Right lobe of liver (tissue), 6 donors: ENCODE data around the gene C1orf210. TPM values are rescaled to one million over a fixed set of nuclear protein-coding genes. Genes with fewer than 3 reads are reported as not detected.
A peak's percentile ranks its signal among the peaks of the same experiment; 100 is the strongest.

Experiments used
- ATAC-seq, 4 donors: fragments of 200-7000 bp; cut with Tn5 transposase; one replicate each; pipeline ENCODE4 v1.9.1; 2020; ENCODE audit warnings: mild to moderate bottlenecking in 4 of 4, moderate library complexity in 4 of 4
- DNase-seq, 3 donors: peaks; one replicate each; pipeline ENCODE4 v3.0.0-alpha.2; 2020
- H3K27ac ChIP-seq, 3 donors: fragments of 200-600 bp; one replicate each; pipeline ENCODE4 v1.8.0; 2022
- H3K27me3 ChIP-seq, 2 donors: fragments of 200-600 bp; one replicate each; pipeline ENCODE4 v1.8.0; 2022
- H3K36me3 ChIP-seq, 4 donors: fragments of 200-600 bp; sonication (generic) in 1 of 4; one replicate each; pipeline versions ENCODE4 v1.5.1 to v1.8.0; 2017 to 2022; ENCODE audit warnings: control low read depth in 1 of 4
- H3K4me1 ChIP-seq, 4 donors: fragments of 200-600 bp; sonication (generic) in 1 of 4; one replicate each; pipeline versions ENCODE4 v1.5.1 to v1.8.0; 2017 to 2022; ENCODE audit warnings: control low read depth in 1 of 4
- H3K4me3 ChIP-seq, 3 donors: fragments of 200-600 bp; one replicate each; pipeline ENCODE4 v1.8.0; 2022
- H3K9me3 ChIP-seq, 4 donors: fragments of 200-600 bp; sonication (generic) in 1 of 4; one replicate each; pipeline versions ENCODE4 v1.5.1 to v1.8.0; 2017 to 2022; ENCODE audit warnings: control low read depth in 1 of 4
- CTCF ChIP-seq, 4 donors: fragments of 200-600 bp in 3 of 4; fragments of 450-650 bp in 1 of 4; IDR thresholded peaks; one replicate each; pipeline versions ENCODE4 v1.5.1 to v1.8.0; 2016 to 2022; ENCODE audit warnings: antibody characterized with exemption in 4 of 4, mild to moderate bottlenecking in 2 of 4
- POLR2A ChIP-seq: fragments of 450-650 bp; IDR thresholded peaks from one replicate; pipeline ENCODE4 v1.6.1; 2017; ENCODE audit warnings: antibody characterized with exemption, mild to moderate bottlenecking
- WGBS: methylation state at CpG from one replicate; pipeline ENCODE4 v1.1.6; 2018; ENCODE audit warnings: low coverage, low lambda C conversion rate; ENCODE audit not compliant: insufficient coverage; ENCODE audit errors: missing lambda C conversion rate; 5-methylcytosine and 5-hydroxymethylcytosine counted together
- intact Hi-C, 2 donors: fragments of 100-400 bp; cut with DNase I; formaldehyde crosslinking; loops; one replicate each; pipeline versions ENCODE4 v1.11.2 to v1.14.1; 2022
- total RNA-seq, 6 experiments: library from RNA; depleted of rRNA in 2 of 6; stranded (reverse); fragments of >200 nt in 2 of 6; fragmentation: NEBNext Ultra II Directional in 3 of 6; extraction: Animal tissue kit (Norgen Biotek cat#: 25700) in 3 of 6; gene quantifications; one replicate each; pipeline versions ENCODE4 v1.1.0 to v1.2.4, GENCODE V29; 2016 to 2023
- donor health status: DM: no; HTN: yes; CAD: no.
- donor health status: DM: no; HTN: no; CAD: no.
- donor health status: DM: no; HTN: no; CAD: no.
- donor health status: DM: no; HTN: yes; CAD: no.
- donor health status: DM: no; HTN: yes; CAD: no.

The C1orf210 gene
- total RNA-seq, 6 experiments from 2014 or later: 0.58 to 2.7 (median 1.7) TPM

- H3K36me3 ChIP-seq: no peaks in the 10 kb centered on the region
- H3K9me3 ChIP-seq: no peaks in the 10 kb centered on the region
- ATAC-seq (no peak), DNase-seq (no peak)
- H3K27me3 ChIP-seq: no peaks in the 10 kb centered on the region
- WGBS: 89% methylated on average over 7 of the region's 17 CpGs
- TF ChIP-seq POLR2A: no peak
- TF ChIP-seq CTCF (IDR thresholded peaks at IDR 0.05): no peak
- H3K4me3 ChIP-seq: no peak overlapping the region
- intact Hi-C loops: loop anchor here (10.0 kb wide), 1 partner anchor 151 kb away; the partner anchor contains the start of genes MED8 (in 2 of the 2) and SZT2 (in 2 of the 2)
- H3K27ac ChIP-seq: no peak overlapping the region
- H3K4me1 ChIP-seq: peaks cover 0 to 65% (median 26%) of the 10 kb centered on the region in 4 donors
Observed at GRCh38 chr1:43234267-43234666, 51.1 kb downstream of the C1orf210 start.

- Histone ChIP-seq H3K4me1 (peaks cover 0 to 58% (median 24%) of the 10 kb centered on the region in 4 donors), H3K4me3 (no peak overlapping the region), H3K9me3 (no peaks in the 10 kb centered on the region), H3K36me3 (no peaks in the 10 kb centered on the region), H3K27ac (no peak overlapping the region), H3K27me3 (no peaks in the 10 kb centered on the region)
- ATAC-seq (no peak), DNase-seq (no peak)
- WGBS: 76% methylated on average over 5 of the region's 5 CpGs
- intact Hi-C loops: loop anchor here (10.0 kb wide), 1 partner anchor 151 kb away; the partner anchor contains the start of genes MED8 (in 2 of the 2) and SZT2 (in 2 of the 2)
- no peak for TF ChIP-seq POLR2A
- TF ChIP-seq CTCF (IDR thresholded peaks at IDR 0.05): no peak
Observed at GRCh38 chr1:43233631-43234030, 51.8 kb downstream of the C1orf210 start.

GRCh38 chr1:43232482-43232881, 52.9 kb downstream of the C1orf210 start:
- H3K36me3 ChIP-seq: no peaks in the 10 kb centered on the region
- DNase-seq: no peak
- H3K27ac ChIP-seq: peak overlapping the region in 2 of 3 donors; percentile 13
- intact Hi-C loops: loop anchor here (10.0 kb wide), 1 partner anchor 152 kb away; the partner anchor contains the start of genes MED8 (in 2 of the 2) and SZT2 (in 2 of the 2)
- WGBS: 65% methylated on average over 4 of the region's 4 CpGs
- no peaks in the 10 kb centered on the region for H3K9me3 ChIP-seq
- ATAC-seq: no peak
- H3K27me3 ChIP-seq: no peaks in the 10 kb centered on the region
- TF ChIP-seq CTCF (IDR thresholded peaks at IDR 0.05): no peak
- TF ChIP-seq POLR2A: no peak
- H3K4me3 ChIP-seq: no peak overlapping the region
- peaks cover 0 to 48% (median 19%) of the 10 kb centered on the region in 4 donors for H3K4me1 ChIP-seq

GRCh38 chr1:43232074-43232473, 53.3 kb downstream of the C1orf210 start:
- 39% methylated on average over 4 of the region's 4 CpGs for WGBS
- DNase-seq: no peak
- no peak overlapping the region for H3K4me3 ChIP-seq
- peaks cover 0 to 44% (median 17%) of the 10 kb centered on the region in 4 donors for H3K4me1 ChIP-seq
- no peaks in the 10 kb centered on the region for H3K9me3 ChIP-seq
- ATAC-seq: no peak
- TF ChIP-seq POLR2A (no peak), CTCF (IDR thresholded peaks at IDR 0.05) (no peak)
- no peaks in the 10 kb centered on the region for H3K27me3 ChIP-seq
- H3K36me3 ChIP-seq: no peaks in the 10 kb centered on the region
- intact Hi-C loops: loop anchor here (10.0 kb wide), 1 partner anchor 153 kb away; the partner anchor contains the start of genes MED8 (in 2 of the 2) and SZT2 (in 2 of the 2)
- H3K27ac ChIP-seq: peak overlapping the region in 1 of 3 donors; percentile 13

Other genes with a start within 250 kb of the C1orf210 start
- 100 to 1,000 TPM in 1 of 6 experiments, 10 to 100 TPM in 5; 45.7 to 108 (median 61.4) TPM for gene EBNA1BP2, start 113.3 kb downstream of the C1orf210 start, total RNA-seq
- gene CFAP57, start 113.3 kb downstream of the C1orf210 start, total RNA-seq: not detected
- gene TMEM125, start 15.6 kb downstream of the C1orf210 start, total RNA-seq: under 1 TPM in 2 of 6 experiments, not detected in 4; 0.21 to 0.27 TPM
- 10 to 100 TPM in 1 of 6 experiments, 1 to 10 TPM in 5; 5.8 to 12.2 (median 8.0) TPM for gene TIE1, start 15.4 kb upstream of the C1orf210 start, total RNA-seq
- gene MPL, start 52.2 kb upstream of the C1orf210 start, total RNA-seq: under 1 TPM in 1 of 6 experiments, not detected in 5; 0.59 TPM
- gene CDC20, start 73.4 kb upstream of the C1orf210 start, total RNA-seq: 1 to 10 TPM in 4 of 6 experiments, under 1 TPM in 1, not detected in 1; 0.49 to 5.3 (median 2.3) TPM
- gene ELOVL1, start 82.4 kb upstream of the C1orf210 start, total RNA-seq: 10 to 100 TPM; 19.9 to 38.3 (median 29.2) TPM
- gene MED8, start 104.2 kb upstream of the C1orf210 start, total RNA-seq: 10 to 100 TPM; 20.7 to 26.6 (median 24.1) TPM
- gene SZT2, start 104.3 kb upstream of the C1orf210 start, total RNA-seq: 10 to 100 TPM; 12.7 to 30.4 (median 19.2) TPM
- 10 to 100 TPM; 33.8 to 52.9 (median 41.9) TPM for gene HYI, start 168.3 kb upstream of the C1orf210 start, total RNA-seq
- 100 to 1,000 TPM in 4 of 6 experiments, 10 to 100 TPM in 2; 97.1 to 252 (median 160) TPM for gene PTPRF, start 245.3 kb upstream of the C1orf210 start, total RNA-seq